HG02973 (cell line): ENCODE data around the gene SCGB3A1.

Source experiments
- ATAC-seq: cut with Tn5 transposase; IDR thresholded peaks from one replicate; pipeline ENCODE4 v1.9.1; 2021; ENCODE audit warnings: moderate library complexity; ENCODE audit not compliant: unreplicated experiment

Gene SCGB3A1

GRCh38 chr5:180590543-180591310 lies 572 bp downstream of the SCGB3A1 start:
- ATAC-seq: no peak

- no peak for ATAC-seq
Observed at GRCh38 chr5:180589771-180590542, 1.3 kb downstream of the SCGB3A1 start.

GRCh38 chr5:180586870-180587269 lies 4.4 kb downstream of the SCGB3A1 start:
- ATAC-seq: no peak

GRCh38 chr5:180586204-180586603 lies 5.1 kb downstream of the SCGB3A1 start:
- ATAC-seq: no peak

- ATAC-seq: no peak
Observed at GRCh38 chr5:180583738-180584137, 7.6 kb downstream of the SCGB3A1 start.

GRCh38 chr5:180580681-180581080 lies 10.6 kb downstream of the SCGB3A1 start:
- ATAC-seq: no peak

- ATAC-seq: no peak
Observed at GRCh38 chr5:180575571-180575970, 15.7 kb downstream of the SCGB3A1 start.

- no peak for ATAC-seq
Observed at GRCh38 chr5:180568914-180569313, 22.4 kb downstream of the SCGB3A1 start.

GRCh38 chr5:180563994-180564393 lies 27.3 kb downstream of the SCGB3A1 start:
- no peak for ATAC-seq

- no peak for ATAC-seq
Observed at GRCh38 chr5:180558232-180558631, 33.1 kb downstream of the SCGB3A1 start.

- ATAC-seq: no peak
Observed at GRCh38 chr5:180557217-180557809, 34.0 kb downstream of the SCGB3A1 start.

GRCh38 chr5:180555168-180555921 lies 36.0 kb downstream of the SCGB3A1 start:
- ATAC-seq: no peak

- ATAC-seq: no peak
Observed at GRCh38 chr5:180553530-180553929, 37.8 kb downstream of the SCGB3A1 start.

GRCh38 chr5:180548563-180548962 lies 42.7 kb downstream of the SCGB3A1 start:
- ATAC-seq: no peak

- ATAC-seq: no peak
Observed at GRCh38 chr5:180545248-180545647, 46.1 kb downstream of the SCGB3A1 start.

GRCh38 chr5:180541710-180542109 lies 49.6 kb downstream of the SCGB3A1 start:
- no peak for ATAC-seq
